Stimulated activated CD4-positive, alpha-beta T cell treated with anti-CD3 and anti-CD28 coated beads, Interleukin-2, amount 100 ng/mL, for 48 hours (primary cell): ENCODE measurements around the gene DNAL1.

ENCODE experiments used
- DNase-seq, 2 donors: peaks; one replicate each; pipeline ENCODE4 v3.0.0-alpha.2; 2020

The DNAL1 gene

DNA sequence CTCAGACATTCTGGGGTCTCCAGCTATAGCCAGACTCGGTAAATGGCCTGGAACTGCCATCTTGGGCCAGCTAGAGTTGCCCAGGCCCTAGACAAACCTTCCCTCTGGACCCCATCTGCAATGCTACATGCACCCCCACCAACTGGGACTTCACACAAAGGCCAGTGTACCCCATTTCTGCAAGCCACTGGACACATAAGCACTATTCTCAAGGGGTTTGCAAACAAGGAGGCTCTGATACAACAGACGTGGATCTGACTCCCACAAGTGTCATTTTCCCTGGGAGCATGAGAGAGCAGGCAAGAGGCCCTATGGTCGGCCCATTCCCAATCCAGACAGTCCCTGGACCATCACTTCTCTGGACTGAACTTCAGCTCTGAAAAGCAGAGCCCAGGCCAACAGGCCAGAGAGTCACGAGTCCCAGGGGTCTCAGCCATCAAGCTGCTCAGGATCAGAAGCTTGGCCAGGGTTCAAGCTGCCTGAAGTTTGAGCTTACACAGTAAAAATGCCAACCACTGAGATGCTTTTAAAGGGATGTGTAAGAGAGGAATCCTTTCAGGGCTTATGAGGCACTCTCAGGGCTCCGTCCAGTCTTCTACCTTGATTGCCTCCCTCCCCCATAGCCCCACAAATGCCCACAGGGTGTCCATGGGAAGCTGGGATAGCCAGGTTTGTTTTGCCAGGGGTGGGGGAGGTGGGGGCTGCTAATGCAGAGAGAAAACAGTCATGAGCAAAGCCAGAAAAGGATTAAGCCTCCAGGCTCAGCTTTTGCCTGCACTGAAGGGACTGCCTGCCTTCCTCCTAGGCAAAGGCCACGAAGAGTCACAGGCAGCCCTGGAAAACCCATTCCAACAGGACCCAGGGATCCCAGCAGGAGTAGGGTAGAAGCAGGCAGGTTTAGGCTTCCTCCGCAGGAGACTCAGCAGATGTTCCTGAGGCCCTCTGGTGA lies 101.1 kb downstream of the DNAL1 start:
- no peak for DNase-seq

DNA sequence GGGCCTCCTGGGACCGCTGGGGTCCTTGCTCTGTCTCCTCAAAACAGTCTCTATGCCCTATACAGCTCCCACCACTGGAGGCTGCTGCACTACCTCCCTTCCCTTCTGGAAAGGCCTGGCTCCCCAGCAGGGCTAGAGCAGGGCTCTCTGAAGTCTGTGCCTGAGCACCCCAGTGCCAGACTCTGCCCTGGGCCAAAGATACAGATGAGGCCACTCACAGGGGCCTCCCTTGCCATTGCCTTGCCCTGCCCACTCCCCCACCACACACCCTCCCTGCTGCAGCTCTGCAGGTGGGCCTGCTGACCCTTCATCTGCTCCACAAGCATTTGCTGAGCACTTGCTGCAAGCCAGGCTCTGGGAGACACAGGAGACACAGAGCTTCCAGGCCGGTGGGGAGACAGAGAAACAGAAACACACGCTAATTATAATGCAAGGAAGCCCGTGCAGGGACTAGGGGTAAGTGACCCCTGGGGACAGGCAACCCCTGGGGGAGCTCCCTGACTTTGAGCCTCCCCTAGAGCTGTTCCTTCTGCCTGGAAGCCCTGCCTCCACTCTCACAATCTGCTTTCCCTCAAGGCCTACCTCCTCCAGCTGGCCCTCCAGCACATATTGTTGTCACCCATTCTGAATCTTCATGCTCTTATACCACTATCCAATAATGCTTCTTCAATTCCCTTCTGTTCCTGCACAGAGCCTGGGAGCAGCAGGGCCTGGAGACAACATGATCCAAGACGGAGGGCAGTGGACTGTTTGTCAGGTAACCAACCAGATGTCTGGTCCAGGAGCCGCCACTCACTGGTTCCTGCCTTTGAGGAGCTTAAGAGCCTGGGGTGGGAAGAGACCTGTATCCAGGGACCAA lies 102.0 kb downstream of the DNAL1 start:
- no peak for DNase-seq

DNA sequence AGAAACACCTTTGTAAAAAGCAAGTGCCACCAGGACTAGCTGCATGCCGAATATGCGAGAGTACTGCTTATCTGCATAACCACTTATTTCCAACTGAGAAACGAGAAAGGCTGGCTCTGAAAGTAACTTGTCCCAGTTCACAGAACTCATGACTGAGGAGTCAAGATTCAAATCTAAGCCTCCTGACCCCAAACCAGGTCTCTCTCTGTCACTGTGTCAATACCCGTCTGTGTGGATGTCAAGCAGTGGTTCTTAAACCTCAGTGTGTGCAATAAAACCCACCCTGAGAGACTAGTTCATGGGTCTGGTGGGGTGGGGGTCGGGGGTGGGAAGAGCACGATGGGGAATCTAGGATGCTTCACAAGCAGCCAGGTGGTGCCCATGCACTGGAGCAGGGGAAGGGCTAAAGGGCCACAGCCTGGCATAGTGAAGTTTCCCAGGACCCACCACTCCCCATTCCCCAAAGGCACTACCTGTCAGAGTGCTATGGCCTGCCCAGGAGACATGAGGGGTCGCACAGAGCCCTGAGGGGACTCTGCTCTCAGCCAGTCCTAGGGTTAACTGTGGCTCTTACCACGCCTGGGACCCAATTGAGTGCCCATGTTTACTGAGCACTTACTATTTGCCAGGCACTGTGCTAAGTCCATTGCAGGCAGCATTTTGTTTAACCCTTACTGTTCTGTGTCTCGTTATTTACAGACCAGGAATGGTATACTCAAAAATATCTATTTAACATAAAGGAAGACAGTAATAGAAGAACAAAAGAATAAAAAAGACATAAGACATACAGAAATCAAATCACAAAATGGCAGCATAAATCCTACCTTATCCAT lies 102.8 kb downstream of the DNAL1 start:
- no peak for DNase-seq

DNA sequence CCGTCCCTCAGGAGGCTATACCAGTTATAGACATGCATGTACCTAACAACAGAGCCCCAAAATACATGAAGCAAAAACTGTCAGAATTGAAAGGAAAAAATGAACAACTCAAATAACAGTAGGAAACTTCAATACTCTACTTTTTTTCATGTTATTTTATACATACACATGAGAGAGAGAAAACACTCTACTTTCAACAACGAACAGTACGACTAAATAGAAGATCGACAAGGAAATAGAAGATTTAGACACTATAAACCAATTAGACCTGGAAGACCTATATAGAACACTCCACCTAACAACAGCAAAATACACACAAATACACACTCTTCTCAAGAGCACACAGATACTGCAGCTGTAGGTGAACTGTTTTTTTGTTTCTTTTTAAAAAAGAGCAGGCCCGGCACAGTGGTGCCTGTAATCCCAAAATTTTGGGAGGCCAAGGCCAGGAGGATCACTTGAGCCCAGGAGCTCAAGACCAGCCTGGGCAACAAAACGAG lies 104.1 kb downstream of the DNAL1 start:
- DNase-seq = no peak

DNA sequence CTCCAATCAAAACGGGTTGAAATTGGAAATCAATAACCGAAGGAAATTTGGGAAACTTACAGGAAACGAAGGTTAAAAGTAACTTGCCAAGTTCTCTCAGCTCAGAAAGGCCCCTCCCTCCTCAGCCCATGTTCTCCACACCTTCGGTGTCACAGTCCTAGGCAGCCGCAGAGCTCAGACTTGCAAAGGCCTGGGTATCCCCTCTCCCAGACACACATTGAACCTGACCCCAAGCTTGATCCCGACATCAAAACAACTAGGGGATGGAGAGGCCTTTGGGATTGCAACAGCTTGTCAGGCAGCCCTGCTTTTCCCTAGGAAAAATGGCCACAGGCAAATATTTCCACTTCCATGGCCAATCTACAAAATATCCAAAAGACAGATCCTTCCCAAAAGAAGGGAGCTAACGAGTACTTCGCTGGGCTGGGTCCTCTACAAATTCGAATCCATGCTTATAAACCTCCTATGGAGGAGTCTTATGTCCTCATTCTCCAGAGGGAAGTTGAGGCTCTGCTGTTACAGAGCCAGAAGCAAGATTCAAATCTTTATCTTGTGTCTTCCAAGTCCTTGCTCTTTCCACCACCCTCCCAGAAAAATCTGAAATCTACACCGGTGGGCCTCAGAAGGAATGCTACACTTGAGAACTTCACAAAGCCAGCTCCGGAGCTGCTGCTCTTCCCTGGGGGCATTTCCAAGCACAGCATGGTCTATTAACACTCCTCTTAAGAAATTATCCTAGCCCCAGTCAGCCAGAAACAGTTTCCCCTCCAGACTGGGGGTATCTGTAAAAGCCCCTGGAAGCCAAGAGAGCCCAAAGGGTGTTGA lies 105.1 kb downstream of the DNAL1 start:
- DNase-seq = no peak

DNA sequence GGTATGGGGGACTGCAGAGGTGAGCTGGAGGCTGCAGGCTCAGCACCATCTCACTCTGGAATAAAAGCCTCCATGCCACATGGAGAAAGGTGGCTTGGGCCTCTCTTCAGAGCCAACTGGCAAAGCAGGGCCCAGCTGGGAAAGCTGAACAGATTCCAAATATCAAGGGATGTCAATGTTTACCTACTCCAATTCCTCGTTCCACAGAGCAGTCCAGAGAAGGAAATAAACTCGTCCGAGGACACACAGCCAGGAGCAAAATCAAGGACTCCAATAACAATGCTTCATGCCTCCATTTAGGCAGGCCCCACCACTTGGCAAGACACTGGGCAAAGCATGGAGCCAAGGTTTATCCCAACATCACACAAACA lies 105.7 kb downstream of the DNAL1 start:
- no peak for DNase-seq

DNA sequence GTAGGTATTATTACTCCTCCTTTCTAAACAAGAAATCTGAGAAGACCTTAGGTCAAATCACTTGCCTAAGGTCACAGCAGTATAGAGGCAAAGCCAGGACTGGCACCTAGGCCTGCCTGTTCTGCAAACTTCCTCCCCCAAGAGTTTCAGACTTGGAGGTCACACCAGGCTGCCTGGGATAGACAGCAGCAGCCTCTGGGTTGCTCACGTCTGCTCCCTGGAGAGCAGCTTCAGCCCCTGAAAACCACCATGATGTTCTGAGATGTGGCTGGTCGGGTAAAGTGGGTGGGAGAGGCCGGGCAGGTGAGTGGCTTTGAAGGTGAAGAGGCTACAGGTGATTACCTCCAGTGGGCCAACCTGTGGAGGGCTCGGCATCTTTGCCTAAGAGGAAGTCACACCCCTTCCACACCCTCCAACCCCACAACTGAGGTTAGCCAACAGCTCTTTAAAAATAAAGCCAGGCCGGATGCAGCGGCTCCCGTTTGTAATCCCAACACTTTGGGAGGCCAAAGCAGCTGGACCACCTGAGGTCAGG lies 106.4 kb downstream of the DNAL1 start:
- DNase-seq = no peak

DNA sequence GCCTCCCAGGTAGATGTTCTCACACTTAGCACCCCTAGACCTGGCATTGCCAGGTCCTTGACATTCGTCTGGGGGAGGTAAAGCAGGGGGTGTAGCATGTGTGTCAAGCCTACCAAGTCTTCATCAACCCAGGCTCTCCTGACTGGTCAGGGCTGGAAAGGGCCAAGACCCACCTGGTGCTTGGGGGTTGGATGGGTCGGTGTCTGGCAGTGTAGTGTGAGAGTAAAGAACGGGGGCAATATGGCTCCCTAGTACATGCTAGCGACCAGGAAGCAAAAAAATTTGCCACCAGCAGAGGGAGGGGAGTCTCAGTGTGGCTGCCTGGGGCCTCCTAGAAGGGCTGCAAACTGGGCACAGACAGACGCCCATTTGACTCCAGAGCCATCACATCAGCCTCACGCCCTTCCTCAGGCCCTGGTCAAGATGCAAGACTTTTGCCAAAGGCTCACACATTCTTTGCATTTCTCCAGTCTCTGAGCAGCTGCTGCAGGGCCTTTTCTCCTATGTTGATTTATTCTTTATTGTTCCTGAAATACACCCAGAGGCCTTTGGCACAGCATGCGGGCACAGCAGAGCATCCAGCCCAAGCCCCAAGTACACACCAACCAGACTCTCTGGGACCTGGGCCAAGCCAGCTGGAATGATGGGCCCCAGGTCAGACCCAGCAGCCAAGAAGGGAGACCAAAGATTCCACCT lies 107.7 kb downstream of the DNAL1 start:
- DNase-seq = no peak
